Loucy (cell line): ENCODE results near the gene RAP1GAP2.

Experiments used
- H2AFZ ChIP-seq: fragments of 200-600 bp; sonication (generic); 2 replicates; pipeline ENCODE4 v1.6.0; 2016; ENCODE audit warnings: antibody characterized with exemption, mild to moderate bottlenecking, low read length, moderate library complexity
- H3F3A ChIP-seq: fragments of 200-600 bp; 2 replicates; pipeline ENCODE4 v1.6.0; 2016; ENCODE audit warnings: antibody characterized with exemption, low read depth, mild to moderate bottlenecking
- H3K27me3 ChIP-seq: fragments of 200-600 bp; sonication (generic); 2 replicates; pipeline ENCODE4 v1.6.1; 2014; ENCODE audit warnings: low read length, mild to moderate bottlenecking; ENCODE audit not compliant: insufficient read depth, poor library complexity, severe bottlenecking
- H3K36me3 ChIP-seq: fragments of 200-600 bp; sonication (generic); 2 replicates; pipeline ENCODE4 v1.6.1; 2016; ENCODE audit warnings: low read length; ENCODE audit not compliant: insufficient read depth
- H3K4me1 ChIP-seq: fragments of 200-600 bp; sonication (generic); 2 replicates; pipeline ENCODE4 v1.5.1; 2014; ENCODE audit warnings: low read length, mild to moderate bottlenecking; ENCODE audit not compliant: insufficient read depth, poor library complexity, severe bottlenecking
- H3K4me2 ChIP-seq: fragments of 200-600 bp; sonication (generic); 2 replicates; pipeline ENCODE4 v1.6.0; 2014; ENCODE audit warnings: antibody characterized with exemption, low read length, low read depth, mild to moderate bottlenecking; ENCODE audit not compliant: poor library complexity, severe bottlenecking
- H3K4me3 ChIP-seq: fragments of 200-600 bp; sonication (generic); 2 replicates; pipeline ENCODE4 v1.5.1; 2014; ENCODE audit warnings: low read length, mild to moderate bottlenecking, mixed read lengths; ENCODE audit not compliant: poor library complexity, severe bottlenecking
- H3K79me2 ChIP-seq: fragments of 200-600 bp; sonication (generic); 2 replicates; pipeline ENCODE4 v1.6.1; 2014; ENCODE audit warnings: low read length; ENCODE audit not compliant: insufficient read depth
- H3K9ac ChIP-seq: fragments of 200-600 bp; sonication (generic); 2 replicates; pipeline ENCODE4 v1.6.0; 2014; ENCODE audit warnings: mild to moderate bottlenecking, low read depth, low read length, moderate library complexity; ENCODE audit not compliant: poor library complexity, severe bottlenecking
- H3K9me2 ChIP-seq: fragments of 200-600 bp; sonication (generic); replicated peaks from 2 replicates; pipeline ENCODE4 v1.6.1; 2016; ENCODE audit warnings: low read depth, low read length, mixed read lengths
- H3K9me3 ChIP-seq: fragments of 200-600 bp; sonication (generic); 2 replicates; pipeline ENCODE4 v1.6.1; 2014; ENCODE audit warnings: mild to moderate bottlenecking, antibody characterized with exemption, low read length, low read depth; ENCODE audit not compliant: insufficient read depth
- H4K20me1 ChIP-seq: fragments of 200-600 bp; sonication (generic); 2 replicates; pipeline ENCODE4 v1.6.0; 2014; ENCODE audit warnings: antibody characterized with exemption, low read length, mild to moderate bottlenecking; ENCODE audit not compliant: insufficient read depth, poor library complexity, severe bottlenecking
- CTCF ChIP-seq: fragments of 200-600 bp; sonication (generic); conservative IDR thresholded peaks from 2 replicates; pipeline ENCODE4 v1.5.1; 2014; ENCODE audit warnings: mild to moderate bottlenecking, antibody characterized with exemption, low read length
- EZH2phosphoT487 ChIP-seq: fragments of 200-600 bp; IDR thresholded peaks from 2 replicates; pipeline ENCODE4 v1.6.1; 2018; ENCODE audit warnings: antibody characterized with exemption, mild to moderate bottlenecking, moderate library complexity, borderline replicate concordance

RAP1GAP2 gene

GRCh38 chr17:2949469-2950044, 153.3 kb downstream of the RAP1GAP2 start:
- no peak for TF ChIP-seq CTCF
- TF ChIP-seq EZH2phosphoT487, result no peak
- peaks cover 87% of the 10 kb centered on the region for H3K79me2 ChIP-seq

GRCh38 chr17:2950846-2951245, 154.6 kb downstream of the RAP1GAP2 start:
- Histone ChIP-seq H2AFZ (no peak overlapping the region), H3K27me3 (no peaks in the 10 kb centered on the region), H3K4me1 (peaks cover 10% of the 10 kb centered on the region), H4K20me1 (peaks cover 71% of the 10 kb centered on the region), H3K79me2 (peaks cover 91% of the 10 kb centered on the region), H3K36me3 (peaks cover 25% of the 10 kb centered on the region; the same call in 1 of the 2 replicates), H3K9me3 (no peaks in the 10 kb centered on the region), H3K9me2 (no peaks in the 10 kb centered on the region), H3F3A (no peaks in the 10 kb centered on the region), H3K4me2 (no peak overlapping the region), H3K9ac (no peak overlapping the region), H3K4me3 (no peak overlapping the region)
- TF ChIP-seq EZH2phosphoT487, result no peak
- no peak for TF ChIP-seq CTCF

More at GRCh38 chr17:2949469-2950044, 153.3 kb downstream of the RAP1GAP2 start:
- Histone ChIP-seq H3K9me2 (no peaks in the 10 kb centered on the region), H2AFZ (no peak overlapping the region), H3K9me3 (no peaks in the 10 kb centered on the region), H3K4me3 (no peak overlapping the region), H3K9ac (no peak overlapping the region), H3F3A (no peaks in the 10 kb centered on the region), H3K4me1 (peaks cover 4% of the 10 kb centered on the region), H3K27me3 (no peaks in the 10 kb centered on the region), H3K4me2 (no peak overlapping the region), H4K20me1 (peaks cover 68% of the 10 kb centered on the region), H3K36me3 (peaks cover 24% of the 10 kb centered on the region; the same call in 1 of the 2 replicates)

DNA sequence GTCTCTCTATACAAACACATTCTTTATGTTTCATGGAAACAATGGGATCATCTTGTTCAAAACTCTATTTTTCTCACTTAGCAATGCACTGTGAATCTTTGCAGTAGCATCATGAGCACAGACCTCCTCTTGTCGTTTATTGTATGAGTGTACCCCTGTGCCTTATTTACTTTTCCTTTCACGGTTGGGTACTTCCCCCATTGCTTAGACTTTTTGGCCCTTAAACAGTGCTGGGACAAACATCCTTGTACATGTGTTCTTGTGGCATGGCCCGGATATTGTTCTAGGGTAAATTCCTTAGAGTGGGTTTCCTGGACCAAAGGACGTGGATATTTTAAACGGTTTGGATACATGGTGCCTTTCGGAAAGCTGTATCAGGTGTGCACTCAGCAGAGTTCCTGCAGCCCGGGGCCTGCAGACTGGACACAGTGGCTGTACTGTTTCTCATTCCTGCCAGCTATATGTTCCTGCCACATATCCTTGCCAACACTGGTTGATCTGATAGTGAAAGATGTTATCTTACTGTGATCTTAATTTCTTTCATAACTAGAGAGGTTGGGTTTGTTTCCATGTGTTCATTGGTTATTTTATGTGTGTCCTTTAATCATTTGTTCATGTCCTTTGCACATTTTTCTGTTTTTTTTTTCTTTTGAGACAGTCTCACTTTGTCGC, 156.1 kb downstream of the RAP1GAP2 start:
- H2AFZ ChIP-seq, result no peak overlapping the region
- H3K4me1 ChIP-seq, result peaks cover 10% of the 10 kb centered on the region
- peaks cover 71% of the 10 kb centered on the region for H4K20me1 ChIP-seq
- no peak for TF ChIP-seq EZH2phosphoT487
- TF ChIP-seq CTCF, result no peak
- H3K9me3 ChIP-seq, result no peaks in the 10 kb centered on the region
- H3K36me3 ChIP-seq, result peaks cover 29% of the 10 kb centered on the region; the same call in 1 of the 2 replicates
- no peaks in the 10 kb centered on the region for H3K27me3 ChIP-seq
- H3K9me2 ChIP-seq, result no peaks in the 10 kb centered on the region
- no peak overlapping the region for H3K9ac ChIP-seq
- no peak overlapping the region for H3K4me3 ChIP-seq
- no peaks in the 10 kb centered on the region for H3F3A ChIP-seq
- no peak overlapping the region for H3K4me2 ChIP-seq
- H3K79me2 ChIP-seq, result peaks cover 89% of the 10 kb centered on the region
